H1 (cell line): ENCODE measurements around the gene MMP11. TPM values are rescaled to one million over a fixed set of nuclear protein-coding genes. Genes with fewer than 3 reads are reported as not detected.

Experiments used
- BCL11A ChIP-seq, 2 experiments: IDR thresholded peaks; one replicate each; pipeline ENCODE4 v1.6.1; 2011; ENCODE audit warnings: low read depth in 2 of 2, low read length in 2 of 2, mild to moderate bottlenecking in 2 of 2
- CEBPB ChIP-seq: IDR thresholded peaks from 2 replicates; pipeline ENCODE4 v1.6.1; 2012; ENCODE audit warnings: low read depth, low read length
- GABPA ChIP-seq: IDR thresholded peaks from 2 replicates; pipeline ENCODE4 v1.6.1; 2011; ENCODE audit warnings: mild to moderate bottlenecking, low read length, moderate library complexity, borderline replicate concordance; ENCODE audit not compliant: insufficient read depth
- POLR2AphosphoS5 ChIP-seq: IDR thresholded peaks from 2 replicates; pipeline ENCODE4 v1.6.1; 2011; ENCODE audit warnings: low read depth, low read length
- SIN3A ChIP-seq, 2 experiments: IDR thresholded peaks in 1 of 2; conservative IDR thresholded peaks in 1 of 2; 2 replicates each; pipeline ENCODE4 v1.6.1; 2011 to 2012; ENCODE audit warnings: low read length in 2 of 2, improper control_type of control experiment in 1 of 2, low read depth in 1 of 2, mild to moderate bottlenecking in 1 of 2
- polyA plus RNA-seq, 7 experiments: library from polyadenylated mRNA; depleted of rRNA in 3 of 7; stranded (reverse) in 5 of 7; unstranded in 2 of 7; fragments of >200 nt in 5 of 7; fragments of 200-250 nt in 2 of 7; gene quantifications; 1 replicate in 5 of 7; 2 replicates in 1 of 7; 4 replicates in 1 of 7; pipeline versions ENCODE4 v1.2.1 to v1.2.3, GENCODE V29; 2011 to 2013; ENCODE audit warnings: missing spikeins in 2 of 7, mixed read lengths in 2 of 7
- total RNA-seq: library from RNA; stranded (reverse); fragmentation: NEBNext Ultra II Directional; extraction: Animal tissue kit (Norgen Biotek cat#: 25700); gene quantifications from 2 replicates; pipeline ENCODE4 v1.2.1, GENCODE V29; 2021
- TF ChIP-seq, protein P1 (sequence below): IDR thresholded peaks from 2 replicates; pipeline ENCODE4 v1.6.1; 2012; ENCODE audit warnings: inconsistent platforms

The MMP11 gene
- total and polyA plus RNA-seq, 2 of the 8 experiments (the other 6 are each of a cell fraction or from before 2014, with no cell fraction given) = 10.2 to 18.3 TPM

DNA sequence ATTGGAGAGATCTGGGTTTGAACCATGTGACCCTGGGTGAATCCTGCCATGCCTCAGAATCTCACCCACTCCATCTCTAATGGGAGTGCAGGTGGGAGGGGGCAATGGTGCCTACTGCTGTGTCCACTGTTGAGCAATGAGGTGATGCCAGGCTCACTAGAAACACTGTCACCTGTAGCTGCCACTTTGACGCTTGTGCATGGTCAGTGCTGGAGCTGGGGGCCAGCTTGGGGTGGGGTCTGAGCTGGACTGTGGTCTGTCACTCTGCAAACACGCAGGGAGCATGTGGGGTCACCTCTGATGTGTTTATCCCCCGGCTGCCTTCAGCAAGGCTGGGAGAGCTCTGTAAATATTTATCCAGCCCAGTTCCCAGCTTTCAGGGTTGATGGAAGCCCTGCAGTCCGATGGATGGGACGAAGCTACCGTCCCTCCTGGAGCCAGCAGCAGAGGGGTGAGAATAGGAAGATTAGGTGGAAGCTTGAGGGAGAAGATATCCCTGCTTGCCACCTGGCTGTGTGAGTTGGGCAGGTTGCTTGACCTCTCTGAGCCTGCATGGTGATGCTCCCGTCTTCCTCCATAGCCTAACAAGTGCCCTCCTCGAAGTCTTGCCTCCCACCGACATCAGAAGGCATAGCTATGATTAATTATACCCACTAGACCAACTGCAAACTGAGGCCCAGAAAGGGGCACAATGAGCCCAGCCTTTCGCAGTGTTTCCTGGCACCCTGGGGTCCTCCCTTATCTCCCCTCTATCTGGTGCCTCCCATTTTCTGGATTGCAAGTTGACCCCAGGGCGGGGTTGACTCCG, 1.7 kb downstream of the MMP11 start (continued):
- no peak for TF ChIP-seq BCL11A (IDR thresholded peaks at IDR 0.05; ENCODE audit: low read depth in 2 of 2, low read length in 2 of 2)
- no peak for TF ChIP-seq POLR2AphosphoS5
- no peak for TF ChIP-seq GABPA
- TF ChIP-seq, protein P1, sequence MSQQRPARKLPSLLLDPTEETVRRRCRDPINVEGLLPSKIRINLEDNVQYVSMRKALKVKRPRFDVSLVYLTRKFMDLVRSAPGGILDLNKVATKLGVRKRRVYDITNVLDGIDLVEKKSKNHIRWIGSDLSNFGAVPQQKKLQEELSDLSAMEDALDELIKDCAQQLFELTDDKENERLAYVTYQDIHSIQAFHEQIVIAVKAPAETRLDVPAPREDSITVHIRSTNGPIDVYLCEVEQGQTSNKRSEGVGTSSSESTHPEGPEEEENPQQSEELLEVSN = no peak
- no peak for TF ChIP-seq CEBPB
- no peak for TF ChIP-seq SIN3A (conservative IDR thresholded peaks at IDR 0.05 in 1 of 2, IDR thresholded peaks at IDR 0.05 in 1 of 2; ENCODE audit: low read depth in 1 of 2, low read length in 2 of 2)
